Mesodermal cell (in vitro differentiated cells): ENCODE data around the gene DPYSL3.

ENCODE experiments used
- H3K27ac ChIP-seq: 2 replicates; pipeline ENCODE4 v1.7.0; 2013; ENCODE audit warnings: mild to moderate bottlenecking, low read depth, low read length, moderate library complexity; ENCODE audit not compliant: severe bottlenecking
- H3K36me3 ChIP-seq: 2 replicates; pipeline ENCODE4 v1.7.1; 2013; ENCODE audit warnings: mild to moderate bottlenecking, low read length, moderate library complexity; ENCODE audit not compliant: control insufficient read depth, insufficient read depth
- H3K4me1 ChIP-seq: one replicate; pipeline ENCODE4 v1.7.1; 2013; ENCODE audit warnings: mild to moderate bottlenecking, low read length; ENCODE audit not compliant: insufficient read depth, control insufficient read depth, poor library complexity, severe bottlenecking
- H3K4me3 ChIP-seq: 2 replicates; pipeline ENCODE4 v1.7.0; 2013; ENCODE audit warnings: low read length, control low read depth, mild to moderate bottlenecking; ENCODE audit not compliant: insufficient read depth, poor library complexity, severe bottlenecking; ENCODE audit errors: extremely low read depth
- H3K9me3 ChIP-seq: 2 replicates; pipeline ENCODE4 v1.7.1; 2013; ENCODE audit warnings: mild to moderate bottlenecking, low read length, moderate library complexity; ENCODE audit not compliant: control insufficient read depth
- WGBS, 2 experiments: methylation state at CpG; one replicate each; pipeline ENCODE4 v1.1.5; 2013; ENCODE audit warnings: missing lambda C conversion rate in 2 of 2; ENCODE audit not compliant: insufficient coverage in 2 of 2; 5-methylcytosine and 5-hydroxymethylcytosine counted together

Gene DPYSL3

GRCh38 chr5:147453875-147454814, 55.7 kb downstream of the DPYSL3 start:
- peaks cover 21% of the 10 kb centered on the region for H3K4me1 ChIP-seq
- H3K36me3 ChIP-seq = no peaks in the 10 kb centered on the region
- 1 to 4% methylated on average over 33 to 39 of the region's 54 CpGs for WGBS, 2 experiments
- H3K9me3 ChIP-seq = no peaks in the 10 kb centered on the region
- peak overlapping the region; percentile 80 for H3K27ac ChIP-seq
- peak overlapping the region; percentile 77 for H3K4me3 ChIP-seq

GRCh38 chr5:147452165-147452811, 57.6 kb downstream of the DPYSL3 start:
- no peaks in the 10 kb centered on the region for H3K9me3 ChIP-seq
- H3K27ac ChIP-seq = no peak overlapping the region
- H3K4me1 ChIP-seq = peaks cover 29% of the 10 kb centered on the region
- WGBS, 2 experiments = 3 to 4% methylated on average over 11 to 16 of the region's 25 CpGs
- no peaks in the 10 kb centered on the region for H3K36me3 ChIP-seq
- H3K4me3 ChIP-seq = peak overlapping the region; percentile 77

- Histone ChIP-seq H3K36me3 (no peaks in the 10 kb centered on the region), H3K4me1 (peaks cover 29% of the 10 kb centered on the region), H3K4me3 (no peak overlapping the region), H3K9me3 (no peaks in the 10 kb centered on the region), H3K27ac (no peak overlapping the region)
- 58 to 67% methylated on average over 3 of the region's 3 CpGs for WGBS, 2 experiments
Observed at GRCh38 chr5:147451193-147451592, 58.7 kb downstream of the DPYSL3 start.

GRCh38 chr5:147450606-147451005, 59.3 kb downstream of the DPYSL3 start:
- Histone ChIP-seq H3K36me3 (no peaks in the 10 kb centered on the region), H3K4me3 (no peak overlapping the region), H3K27ac (no peak overlapping the region)

GRCh38 chr5:147448766-147449165, 61.1 kb downstream of the DPYSL3 start:
- Histone ChIP-seq H3K27ac (peak overlapping the region; percentile 43), H3K4me3 (no peak overlapping the region), H3K9me3 (no peaks in the 10 kb centered on the region), H3K4me1 (peaks cover 14% of the 10 kb centered on the region), H3K36me3 (peaks cover under 1% of the 10 kb centered on the region)
- 71 to 86% methylated on average over 1 of the region's 1 CpG for WGBS, 2 experiments

More at GRCh38 chr5:147450606-147451005, 59.3 kb downstream of the DPYSL3 start:
- H3K4me1 ChIP-seq = peaks cover 28% of the 10 kb centered on the region
- H3K9me3 ChIP-seq = no peaks in the 10 kb centered on the region

GRCh38 chr5:147446523-147446922, 63.3 kb downstream of the DPYSL3 start:
- Histone ChIP-seq H3K9me3 (no peaks in the 10 kb centered on the region), H3K36me3 (peaks cover 4% of the 10 kb centered on the region), H3K4me3 (no peak overlapping the region), H3K4me1 (peaks cover 14% of the 10 kb centered on the region), H3K27ac (peak overlapping the region; percentile 25)
- WGBS, 2 experiments = 100% methylated on average over 2 of the region's 2 CpGs

GRCh38 chr5:147445917-147446316, 64.0 kb downstream of the DPYSL3 start:
- Histone ChIP-seq H3K27ac (no peak overlapping the region), H3K4me3 (no peak overlapping the region), H3K36me3 (peaks cover 4% of the 10 kb centered on the region), H3K4me1 (peaks cover 14% of the 10 kb centered on the region), H3K9me3 (no peaks in the 10 kb centered on the region)
- 100% methylated on average over 1 to 2 of the region's 2 CpGs for WGBS, 2 experiments

- H3K4me1 ChIP-seq = peaks cover 14% of the 10 kb centered on the region
- no peaks in the 10 kb centered on the region for H3K9me3 ChIP-seq
Observed at GRCh38 chr5:147445090-147445489, 64.8 kb downstream of the DPYSL3 start.

GRCh38 chr5:147442224-147442623, 67.6 kb downstream of the DPYSL3 start:
- 89 to 96% methylated on average over 3 to 6 of the region's 6 CpGs for WGBS, 2 experiments
- Histone ChIP-seq H3K36me3 (peaks cover 4% of the 10 kb centered on the region), H3K4me3 (no peak overlapping the region), H3K9me3 (no peaks in the 10 kb centered on the region), H3K27ac (no peak overlapping the region), H3K4me1 (peaks cover 16% of the 10 kb centered on the region)

More at GRCh38 chr5:147445090-147445489, 64.8 kb downstream of the DPYSL3 start:
- Histone ChIP-seq H3K4me3 (no peak overlapping the region), H3K27ac (no peak overlapping the region), H3K36me3 (peaks cover 4% of the 10 kb centered on the region)

- Histone ChIP-seq H3K27ac (no peak overlapping the region), H3K4me1 (peaks cover 18% of the 10 kb centered on the region), H3K9me3 (no peaks in the 10 kb centered on the region), H3K4me3 (no peak overlapping the region), H3K36me3 (peaks cover 4% of the 10 kb centered on the region)
- 86 to 89% methylated on average over 1 to 2 of the region's 3 CpGs for WGBS, 2 experiments
Observed at GRCh38 chr5:147441191-147441695, 68.6 kb downstream of the DPYSL3 start.
